GM10248 (cell line): ENCODE data around the gene RBM20.

Source experiments
- CTCF ChIA-PET: fragments of 300-600 bp; sonication (Branson Sonifier 250); formaldehyde crosslinking; extraction: SDS; loops from one replicate; lab custom pipeline; 2021; ENCODE audit warnings: antibody characterized with exemption; lab: Yijun Ruan, JAX
- POLR2A ChIA-PET: fragments of 350-650 bp; sonication (Branson Sonifier 250); formaldehyde crosslinking; extraction: SDS; loops from one replicate; lab custom pipeline; 2020; ENCODE audit warnings: antibody characterized with exemption; lab: Yijun Ruan, JAX
- DNase-seq: peaks from one replicate; pipeline ENCODE4 v3.0.0; 2012; ENCODE audit errors: extremely low spot score
- CTCF ChIP-seq: IDR thresholded peaks from 2 replicates; pipeline ENCODE4 v1.5.1; 2012; ENCODE audit warnings: mild to moderate bottlenecking, low read depth; ENCODE audit errors: extremely low read depth, missing control alignments, control extremely low read depth

The RBM20 gene

GRCh38 chr10:110773693-110774068 is 129.5 kb downstream of the RBM20 start:
- no peak for TF ChIP-seq CTCF
- no peak for DNase-seq
- ChIA-PET POLR2A (interaction anchor here (0.7 to 1.5 kb wide), 7 partner anchors 29 to 272 kb away, joined by 3 to 10 read pairs (median 3); no protein-coding TSS in a partner anchor), CTCF (interaction anchor here (1.2 to 1.7 kb wide), 8 partner anchors 8 to 144 kb away, joined by 3 to 8 read pairs (median 4); no protein-coding TSS in a partner anchor)

GRCh38 chr10:110774069-110775019 is 130.2 kb downstream of the RBM20 start:
- no peak for TF ChIP-seq CTCF
- CTCF ChIA-PET = interaction anchor here (0.9 to 1.7 kb wide), 9 partner anchors 9 to 144 kb away, joined by 3 to 8 read pairs (median 4); no protein-coding TSS in a partner anchor
- POLR2A ChIA-PET = interaction anchor here (0.7 to 1.5 kb wide), 7 partner anchors 29 to 273 kb away, joined by 3 to 10 read pairs (median 3); no protein-coding TSS in a partner anchor
- DNase-seq = peak; percentile 80

DNA sequence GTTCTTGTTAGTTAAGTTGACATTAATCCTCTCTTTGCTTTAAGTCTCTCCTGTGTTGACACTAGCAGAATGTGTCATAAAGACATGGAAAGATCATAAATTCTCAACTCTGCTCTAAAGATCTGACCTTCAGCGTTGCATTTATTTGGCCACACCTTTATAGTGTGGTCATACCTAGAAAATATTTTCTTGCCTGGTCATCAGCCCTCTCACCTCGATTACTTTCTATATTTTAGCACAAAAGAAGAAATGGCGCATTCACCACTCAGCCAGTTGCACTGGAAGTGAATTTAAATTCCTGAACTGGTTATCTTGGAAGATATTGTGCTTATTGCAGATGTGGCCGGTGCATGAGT is 130.9 kb downstream of the RBM20 start:
- CTCF ChIA-PET = interaction anchor here (1.2 to 1.7 kb wide), 8 partner anchors 8 to 143 kb away, joined by 3 to 8 read pairs (median 4); no protein-coding TSS in a partner anchor
- DNase-seq = no peak
- POLR2A ChIA-PET = interaction anchor here (1.0 to 1.5 kb wide), 3 partner anchors 28 to 143 kb away, joined by 3 to 10 read pairs (median 3); no protein-coding TSS in a partner anchor
- TF ChIP-seq CTCF = no peak

DNA sequence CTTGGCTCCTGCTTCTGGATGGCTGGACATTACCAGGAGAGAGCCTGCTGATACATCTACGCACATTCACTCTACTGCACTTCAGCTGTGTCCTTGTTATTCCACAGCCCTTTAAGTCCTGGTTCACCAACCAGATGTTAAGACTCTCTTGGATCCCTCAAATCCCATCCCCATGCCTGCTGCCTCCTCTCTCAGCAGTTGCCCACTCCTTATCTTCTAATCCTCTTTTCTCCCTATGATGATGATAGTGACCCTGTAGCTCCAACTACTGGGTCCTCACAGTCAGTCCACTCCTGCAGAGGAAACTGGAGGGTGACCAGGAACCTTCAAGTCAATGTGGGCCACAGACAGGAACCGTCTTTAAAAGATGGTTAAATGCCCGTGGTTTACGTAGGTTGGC is 131.3 kb downstream of the RBM20 start:
- DNase-seq = no peak
- TF ChIP-seq CTCF = no peak
- CTCF ChIA-PET = interaction anchor here (0.7 to 1.4 kb wide), 2 partner anchors 23 to 26 kb away, joined by 3 to 4 read pairs; no protein-coding TSS in a partner anchor
- POLR2A ChIA-PET = interaction anchor here (1.2 kb wide), 1 partner anchor 28 kb away, joined by 3 read pairs; no protein-coding TSS in a partner anchor

DNA sequence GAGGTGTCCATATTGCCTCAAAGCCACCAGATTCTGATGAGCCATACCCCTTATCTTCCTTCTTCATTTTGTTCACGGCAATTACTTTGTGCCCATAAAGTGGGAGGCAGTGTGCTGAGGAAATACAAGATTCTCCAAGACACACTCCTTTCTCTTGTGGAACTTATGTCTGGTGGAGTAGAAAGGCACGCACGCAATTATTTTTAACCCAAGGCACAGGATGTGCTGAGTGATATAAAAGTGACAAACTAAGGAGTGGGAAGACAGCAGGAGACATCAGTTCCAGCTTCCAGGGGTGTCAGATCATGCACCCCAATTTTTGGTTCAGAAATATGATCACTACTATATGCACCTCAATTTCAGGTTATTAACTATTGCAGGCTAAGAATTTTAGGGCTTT is 132.9 kb downstream of the RBM20 start:
- DNase-seq = no peak
- CTCF ChIA-PET = interaction anchor here (0.8 to 1.6 kb wide), 5 partner anchors 12 to 40 kb away, joined by 3 to 6 read pairs (median 3); no protein-coding TSS in a partner anchor
- POLR2A ChIA-PET = no interaction called here
- no peak for TF ChIP-seq CTCF

- no peak for DNase-seq
- ChIA-PET CTCF (interaction anchor here (0.8 to 1.6 kb wide), 6 partner anchors 10 to 40 kb away, joined by 3 to 6 read pairs (median 3); no protein-coding TSS in a partner anchor), POLR2A (no interaction called here)
- TF ChIP-seq CTCF = no peak
Observed at GRCh38 chr10:110777661-110778060, 133.5 kb downstream of the RBM20 start.
